WTC11 (cell line): ENCODE results near the gene YIPF2.

Experiments used
- ELF4 ChIP-seq: sonication (generic); formaldehyde crosslinking; IDR thresholded peaks from 2 replicates; pipeline ENCODE4 v1.8.1; 2022; ENCODE audit warnings: low read depth, mild to moderate bottlenecking, moderate library complexity, missing genetic modification reagents
- ESRRA ChIP-seq: sonication (generic); formaldehyde crosslinking; IDR thresholded peaks from 2 replicates; pipeline ENCODE4 v1.8.1; 2022; ENCODE audit warnings: mild to moderate bottlenecking, missing genetic modification reagents, borderline replicate concordance
- JUN ChIP-seq: sonication (generic); formaldehyde crosslinking; IDR thresholded peaks from 2 replicates; pipeline ENCODE4 v1.8.0; 2023; ENCODE audit warnings: mild to moderate bottlenecking, missing genetic modification reagents
- MXD4 ChIP-seq: fragments of 250-450 bp; sonication (Bioruptor Pico); IDR thresholded peaks from 2 replicates; pipeline ENCODE4 v1.8.0; 2021; ENCODE audit warnings: mild to moderate bottlenecking, moderate library complexity, borderline replicate concordance
- NR2C2 ChIP-seq: sonication (generic); formaldehyde crosslinking; IDR thresholded peaks from 2 replicates; pipeline ENCODE4 v1.8.0; 2022; ENCODE audit warnings: mild to moderate bottlenecking, missing genetic modification reagents
- TCF7 ChIP-seq: sonication (generic); formaldehyde crosslinking; IDR thresholded peaks from 2 replicates; pipeline ENCODE4 v1.8.0; 2022; ENCODE audit warnings: mild to moderate bottlenecking, low read depth, missing genetic modification reagents, moderate library complexity
- TEAD4 ChIP-seq: sonication (generic); formaldehyde crosslinking; IDR thresholded peaks from 2 replicates; pipeline ENCODE4 v1.8.0; 2022; ENCODE audit warnings: mild to moderate bottlenecking, missing genetic modification reagents
- TF ChIP-seq, protein P1 (sequence below): fragments of 200-600 bp; IDR thresholded peaks from 2 replicates; pipeline ENCODE4 v1.8.0; 2022; ENCODE audit warnings: antibody characterized with exemption
- TF ChIP-seq, protein P2 (sequence below): sonication (generic); formaldehyde crosslinking; IDR thresholded peaks from 2 replicates; pipeline ENCODE4 v1.8.0; 2022; ENCODE audit warnings: mild to moderate bottlenecking, missing genetic modification reagents
- TF ChIP-seq, protein P3 (sequence below): sonication (generic); formaldehyde crosslinking; IDR thresholded peaks from 2 replicates; pipeline ENCODE4 v1.8.0; 2023; ENCODE audit warnings: missing genetic modification reagents
- TF ChIP-seq, protein P4 (sequence below): sonication (generic); formaldehyde crosslinking; IDR thresholded peaks from 2 replicates; pipeline ENCODE4 v1.8.1; 2022; ENCODE audit warnings: low read depth, mild to moderate bottlenecking, moderate library complexity, missing genetic modification reagents, borderline replicate concordance
- TF ChIP-seq, protein P5 (sequence below): sonication (generic); formaldehyde crosslinking; IDR thresholded peaks from 2 replicates; pipeline ENCODE4 v1.8.1; 2023; ENCODE audit warnings: mild to moderate bottlenecking, missing genetic modification reagents, moderate library complexity

DNA sequence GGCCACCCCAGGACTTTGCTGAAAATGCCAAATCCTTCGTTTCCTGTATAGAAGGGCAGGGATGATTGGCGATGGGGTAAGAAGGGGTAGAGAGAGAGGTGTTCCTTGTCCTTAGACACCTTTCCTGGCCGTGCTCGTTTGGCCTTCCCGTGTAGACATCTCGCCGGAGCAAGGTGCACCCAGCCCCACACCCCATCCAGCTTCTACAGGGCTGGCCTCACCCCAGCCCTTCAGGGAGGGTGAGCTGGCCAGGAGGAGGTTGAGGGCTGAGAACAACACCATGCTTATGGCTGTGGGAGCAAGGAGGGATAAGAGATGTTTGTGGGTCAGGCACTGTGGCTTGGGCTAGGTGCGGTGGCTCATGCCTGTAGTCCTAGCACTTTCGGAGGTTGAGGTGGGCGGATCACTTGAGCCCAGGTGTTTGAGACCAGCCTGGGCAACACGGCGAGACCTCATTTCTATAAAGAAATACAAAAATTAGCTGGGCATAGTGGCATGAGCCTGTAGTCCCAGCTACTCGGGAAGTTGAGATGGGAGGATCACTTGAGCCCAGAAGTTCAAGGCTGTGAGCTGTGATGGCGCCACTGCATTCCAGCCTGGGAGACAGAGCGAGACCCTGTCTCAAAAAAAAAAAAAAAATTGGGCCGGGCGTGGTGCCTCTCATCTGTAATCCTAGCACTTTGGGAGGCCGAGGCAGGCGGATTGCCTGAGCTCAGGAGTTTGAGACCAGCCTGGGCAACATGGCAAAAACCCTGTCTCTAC, 47.9 kb upstream of the YIPF2 start:
- TF ChIP-seq, protein P1, sequence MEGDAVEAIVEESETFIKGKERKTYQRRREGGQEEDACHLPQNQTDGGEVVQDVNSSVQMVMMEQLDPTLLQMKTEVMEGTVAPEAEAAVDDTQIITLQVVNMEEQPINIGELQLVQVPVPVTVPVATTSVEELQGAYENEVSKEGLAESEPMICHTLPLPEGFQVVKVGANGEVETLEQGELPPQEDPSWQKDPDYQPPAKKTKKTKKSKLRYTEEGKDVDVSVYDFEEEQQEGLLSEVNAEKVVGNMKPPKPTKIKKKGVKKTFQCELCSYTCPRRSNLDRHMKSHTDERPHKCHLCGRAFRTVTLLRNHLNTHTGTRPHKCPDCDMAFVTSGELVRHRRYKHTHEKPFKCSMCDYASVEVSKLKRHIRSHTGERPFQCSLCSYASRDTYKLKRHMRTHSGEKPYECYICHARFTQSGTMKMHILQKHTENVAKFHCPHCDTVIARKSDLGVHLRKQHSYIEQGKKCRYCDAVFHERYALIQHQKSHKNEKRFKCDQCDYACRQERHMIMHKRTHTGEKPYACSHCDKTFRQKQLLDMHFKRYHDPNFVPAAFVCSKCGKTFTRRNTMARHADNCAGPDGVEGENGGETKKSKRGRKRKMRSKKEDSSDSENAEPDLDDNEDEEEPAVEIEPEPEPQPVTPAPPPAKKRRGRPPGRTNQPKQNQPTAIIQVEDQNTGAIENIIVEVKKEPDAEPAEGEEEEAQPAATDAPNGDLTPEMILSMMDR = no peak
- no peak for TF ChIP-seq MXD4 (CRISPR knock-in tag)
- TF ChIP-seq, protein P2, sequence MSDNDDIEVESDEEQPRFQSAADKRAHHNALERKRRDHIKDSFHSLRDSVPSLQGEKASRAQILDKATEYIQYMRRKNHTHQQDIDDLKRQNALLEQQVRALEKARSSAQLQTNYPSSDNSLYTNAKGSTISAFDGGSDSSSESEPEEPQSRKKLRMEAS (CRISPR knock-in tag) = no peak
- TF ChIP-seq TCF7 (CRISPR knock-in tag) = no peak
- TF ChIP-seq, protein P3, sequence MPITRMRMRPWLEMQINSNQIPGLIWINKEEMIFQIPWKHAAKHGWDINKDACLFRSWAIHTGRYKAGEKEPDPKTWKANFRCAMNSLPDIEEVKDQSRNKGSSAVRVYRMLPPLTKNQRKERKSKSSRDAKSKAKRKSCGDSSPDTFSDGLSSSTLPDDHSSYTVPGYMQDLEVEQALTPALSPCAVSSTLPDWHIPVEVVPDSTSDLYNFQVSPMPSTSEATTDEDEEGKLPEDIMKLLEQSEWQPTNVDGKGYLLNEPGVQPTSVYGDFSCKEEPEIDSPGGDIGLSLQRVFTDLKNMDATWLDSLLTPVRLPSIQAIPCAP (CRISPR knock-in tag) = no peak
- no peak for TF ChIP-seq ESRRA (CRISPR knock-in tag)
- no peak for TF ChIP-seq NR2C2
- TF ChIP-seq ELF4 (CRISPR knock-in tag) = no peak
- TF ChIP-seq JUN (CRISPR knock-in tag) = no peak
- TF ChIP-seq, protein P4, sequence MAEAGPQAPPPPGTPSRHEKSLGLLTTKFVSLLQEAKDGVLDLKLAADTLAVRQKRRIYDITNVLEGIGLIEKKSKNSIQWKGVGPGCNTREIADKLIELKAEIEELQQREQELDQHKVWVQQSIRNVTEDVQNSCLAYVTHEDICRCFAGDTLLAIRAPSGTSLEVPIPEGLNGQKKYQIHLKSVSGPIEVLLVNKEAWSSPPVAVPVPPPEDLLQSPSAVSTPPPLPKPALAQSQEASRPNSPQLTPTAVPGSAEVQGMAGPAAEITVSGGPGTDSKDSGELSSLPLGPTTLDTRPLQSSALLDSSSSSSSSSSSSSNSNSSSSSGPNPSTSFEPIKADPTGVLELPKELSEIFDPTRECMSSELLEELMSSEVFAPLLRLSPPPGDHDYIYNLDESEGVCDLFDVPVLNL = no peak
- no peak for TF ChIP-seq TEAD4 (CRISPR knock-in tag)
- TF ChIP-seq, protein P5, sequence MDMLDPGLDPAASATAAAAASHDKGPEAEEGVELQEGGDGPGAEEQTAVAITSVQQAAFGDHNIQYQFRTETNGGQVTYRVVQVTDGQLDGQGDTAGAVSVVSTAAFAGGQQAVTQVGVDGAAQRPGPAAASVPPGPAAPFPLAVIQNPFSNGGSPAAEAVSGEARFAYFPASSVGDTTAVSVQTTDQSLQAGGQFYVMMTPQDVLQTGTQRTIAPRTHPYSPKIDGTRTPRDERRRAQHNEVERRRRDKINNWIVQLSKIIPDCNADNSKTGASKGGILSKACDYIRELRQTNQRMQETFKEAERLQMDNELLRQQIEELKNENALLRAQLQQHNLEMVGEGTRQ (CRISPR knock-in tag) = no peak
